Measurements from ENCODE around the gene TBPL2.
"Not testable (repeated sequence)": the region's sequence is repeated elsewhere in the genome, so short reads cannot be mapped to it uniquely, and the experiment has no call there.

TBPL2 gene

GRCh38 chr14:55399852-55400251 lies 40.6 kb downstream of the TBPL2 start:
- DNase-seq = no peak

DNA sequence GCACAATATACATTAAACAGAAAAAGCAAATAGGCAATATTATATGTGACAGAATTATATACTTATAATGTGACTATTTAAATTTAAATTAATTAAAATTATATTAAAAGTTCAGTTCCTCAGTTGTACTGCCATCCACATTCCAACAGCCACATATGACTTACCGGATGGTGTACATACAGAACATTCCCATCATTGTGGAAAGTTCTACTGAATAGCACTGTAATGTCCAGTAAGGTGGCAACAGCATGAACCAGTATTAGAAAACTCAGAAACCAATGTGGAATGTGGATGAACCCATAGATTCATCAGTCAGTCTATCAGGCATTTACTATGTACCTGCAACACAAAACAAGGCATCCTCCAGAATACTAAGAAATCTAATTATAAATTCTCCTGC lies 41.2 kb downstream of the TBPL2 start:
- no peak for DNase-seq

- no peak for DNase-seq
These were observed 41.7 kb downstream of the TBPL2 start for GRCh38 chr14:55398679-55399078.

DNA sequence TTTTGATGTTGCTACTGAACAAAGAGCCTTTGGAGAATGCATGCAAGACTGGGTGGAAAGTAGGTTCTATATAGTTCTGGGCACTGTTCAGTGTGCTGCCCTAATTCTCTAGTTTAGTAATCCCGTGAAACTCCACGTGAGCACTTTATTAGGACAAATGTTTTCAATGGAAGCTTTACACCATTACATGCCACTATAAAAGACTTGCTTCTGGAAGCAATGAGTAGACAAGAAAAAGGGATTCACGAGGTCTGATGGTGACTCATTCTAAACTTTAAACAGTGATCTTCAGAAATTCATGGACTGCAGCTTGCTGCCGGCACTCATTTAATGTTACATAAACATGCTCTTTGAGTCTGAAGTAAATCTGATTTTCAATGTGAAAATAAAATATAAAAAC lies 51.1 kb downstream of the TBPL2 start:
- DNase-seq = no peak

DNA sequence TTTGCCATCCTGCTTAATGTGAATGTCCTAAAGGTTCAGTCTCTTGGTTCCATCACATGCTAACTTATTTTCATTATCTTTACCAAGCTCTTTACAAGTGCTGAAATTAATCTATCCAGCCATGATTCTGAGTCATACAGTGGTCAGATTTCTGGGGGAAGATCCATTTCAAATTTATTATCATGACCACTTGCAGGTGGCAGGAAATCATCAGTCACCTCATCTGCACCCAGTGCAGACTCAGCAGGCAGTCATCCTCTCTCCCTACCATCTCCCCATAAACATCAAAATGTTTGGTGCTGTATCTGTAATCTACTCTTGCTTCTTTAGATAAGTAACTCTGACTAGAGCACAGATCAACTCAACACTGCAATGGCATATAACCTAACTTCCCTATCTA lies 52.3 kb downstream of the TBPL2 start:
- DNase-seq = no peak

DNA sequence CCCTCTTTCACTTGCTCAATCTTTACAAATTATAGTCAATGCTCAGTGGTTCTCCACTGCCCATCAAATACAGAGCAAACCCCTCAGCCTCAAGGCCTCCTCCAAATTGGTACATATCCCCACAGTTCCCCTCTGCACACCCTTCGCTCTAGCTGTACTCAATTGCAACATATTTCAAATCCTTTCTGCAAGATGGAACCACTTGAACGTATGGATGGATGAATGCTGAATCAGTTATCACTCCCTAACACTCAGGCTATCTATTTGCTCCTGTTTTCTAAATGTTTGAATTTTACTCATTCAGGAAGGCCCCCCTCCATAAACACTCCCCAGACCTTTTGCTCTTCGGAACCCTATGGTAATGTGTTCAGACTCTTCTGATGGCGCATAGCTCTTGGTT lies 53.3 kb downstream of the TBPL2 start:
- DNase-seq = no peak

DNA sequence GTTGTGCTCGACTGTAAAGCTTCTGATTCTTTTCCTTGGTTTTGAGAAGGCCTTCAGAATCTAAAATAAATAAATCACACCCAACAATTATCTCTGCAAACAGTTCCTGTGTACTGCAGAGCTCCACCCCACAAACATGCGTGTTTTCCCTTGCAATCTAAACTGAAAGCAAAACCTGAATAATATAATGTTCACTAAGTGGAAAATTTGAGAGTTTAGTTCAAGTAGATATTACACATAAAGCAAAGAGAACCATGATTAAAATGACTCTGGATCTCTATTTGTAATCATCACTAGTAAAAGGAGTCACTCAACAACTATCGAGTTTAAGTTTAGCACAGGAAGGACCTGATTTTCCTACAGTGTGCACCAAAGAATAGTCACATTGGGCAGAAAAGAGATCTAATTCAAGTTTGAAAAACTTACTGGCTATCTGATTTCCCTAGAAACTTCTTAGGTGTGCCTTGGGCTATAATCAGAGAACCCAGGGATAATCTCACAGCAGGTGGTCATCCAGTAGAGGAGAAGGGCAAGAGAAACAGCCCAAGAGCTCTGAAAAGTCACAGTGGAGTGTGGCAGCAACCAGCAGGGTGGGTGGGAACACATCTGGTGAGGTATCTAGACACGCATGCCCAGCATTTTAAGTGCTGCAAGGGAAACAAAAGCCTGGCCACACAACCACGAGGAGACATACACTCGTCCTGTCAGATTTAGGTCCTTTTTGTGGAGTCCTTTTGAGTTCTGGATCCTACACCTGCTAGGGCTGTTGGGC lies 54.2 kb downstream of the TBPL2 start:
- DNase-seq = no peak

- DNase-seq = no peak
These were observed 55.9 kb downstream of the TBPL2 start for GRCh38 chr14:55384536-55384935.

DNA sequence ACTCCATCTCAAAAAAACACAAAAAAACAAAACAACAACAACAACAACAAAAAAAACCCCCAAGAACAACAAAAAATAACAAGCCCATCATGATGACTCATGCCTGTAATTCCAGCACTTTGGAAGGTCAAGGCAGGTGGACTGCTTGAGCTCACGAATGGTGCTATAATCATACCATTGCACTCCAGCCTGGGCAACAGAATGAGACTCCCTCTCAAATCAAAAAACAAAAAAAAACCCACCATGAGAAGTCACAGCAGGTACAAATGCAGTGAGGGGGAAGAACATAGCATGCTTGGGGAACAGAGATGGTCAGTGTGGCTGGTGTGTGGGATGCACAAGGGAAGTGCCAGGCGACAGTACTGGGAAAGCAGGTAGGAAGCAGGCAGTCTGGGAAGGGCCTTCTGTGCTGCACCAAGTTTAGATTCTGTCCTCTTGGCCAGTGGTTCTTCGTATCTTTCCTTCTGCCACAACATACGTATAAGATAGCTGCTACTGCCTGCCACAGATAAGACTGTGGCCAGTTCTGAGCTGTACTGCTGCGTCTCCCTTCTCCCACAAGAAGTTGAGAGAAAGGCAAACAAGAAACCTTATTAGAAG lies 56.8 kb downstream of the TBPL2 start:
- no peak for DNase-seq

GRCh38 chr14:55383056-55383466 lies 57.4 kb downstream of the TBPL2 start:
- DNase-seq = not testable (repeated sequence)

DNA sequence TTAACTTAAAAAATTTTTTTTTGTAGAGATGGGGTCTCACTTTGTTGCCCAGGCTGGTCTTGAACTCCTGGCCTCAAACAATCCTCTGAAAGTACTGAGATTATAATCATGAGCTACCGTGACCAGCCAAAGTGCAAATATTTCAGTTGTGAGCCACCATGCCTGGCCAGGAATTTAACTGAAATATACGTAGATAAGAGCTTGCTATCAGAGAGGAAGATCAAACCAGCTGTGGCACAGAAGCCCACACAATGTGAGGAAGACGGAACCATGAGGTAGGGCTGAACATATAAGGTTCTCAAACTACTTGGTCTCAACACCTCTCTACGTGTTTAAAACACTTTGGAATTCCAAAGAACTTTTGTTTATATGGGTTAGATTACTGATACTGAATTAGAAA lies 57.9 kb downstream of the TBPL2 start:
- DNase-seq = no peak

- no peak for DNase-seq
These were observed 58.9 kb downstream of the TBPL2 start for GRCh38 chr14:55381561-55381960.

DNA sequence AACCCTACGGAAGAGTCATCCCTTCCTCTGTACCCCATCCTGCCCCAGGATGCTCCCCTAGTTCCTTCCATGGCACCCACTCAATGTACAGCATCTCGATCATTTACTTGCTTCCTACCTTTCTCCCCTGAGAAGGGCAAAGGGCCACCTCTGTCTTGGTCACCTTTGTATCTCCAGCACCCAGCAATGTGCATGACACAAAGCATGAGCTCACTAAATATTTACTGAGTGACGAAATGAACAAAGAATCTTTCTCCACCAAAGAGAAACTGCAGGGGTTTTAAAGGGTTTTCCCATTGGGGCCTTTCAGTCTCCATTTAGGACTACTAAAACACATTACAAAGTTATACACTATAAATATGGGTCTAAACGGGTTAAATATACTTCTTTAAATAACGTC lies 59.4 kb downstream of the TBPL2 start:
- no peak for DNase-seq

- no peak for DNase-seq
These were observed 63.2 kb downstream of the TBPL2 start for GRCh38 chr14:55377236-55377635.

GRCh38 chr14:55374771-55375170 lies 65.6 kb downstream of the TBPL2 start:
- DNase-seq = no peak

GRCh38 chr14:55373784-55374705 lies 66.4 kb downstream of the TBPL2 start:
- no peak for DNase-seq

- no peak for DNase-seq
These were observed 67.6 kb downstream of the TBPL2 start for GRCh38 chr14:55372825-55373224.

- DNase-seq = no peak
These were observed 68.0 kb downstream of the TBPL2 start for GRCh38 chr14:55372423-55372822.

DNA sequence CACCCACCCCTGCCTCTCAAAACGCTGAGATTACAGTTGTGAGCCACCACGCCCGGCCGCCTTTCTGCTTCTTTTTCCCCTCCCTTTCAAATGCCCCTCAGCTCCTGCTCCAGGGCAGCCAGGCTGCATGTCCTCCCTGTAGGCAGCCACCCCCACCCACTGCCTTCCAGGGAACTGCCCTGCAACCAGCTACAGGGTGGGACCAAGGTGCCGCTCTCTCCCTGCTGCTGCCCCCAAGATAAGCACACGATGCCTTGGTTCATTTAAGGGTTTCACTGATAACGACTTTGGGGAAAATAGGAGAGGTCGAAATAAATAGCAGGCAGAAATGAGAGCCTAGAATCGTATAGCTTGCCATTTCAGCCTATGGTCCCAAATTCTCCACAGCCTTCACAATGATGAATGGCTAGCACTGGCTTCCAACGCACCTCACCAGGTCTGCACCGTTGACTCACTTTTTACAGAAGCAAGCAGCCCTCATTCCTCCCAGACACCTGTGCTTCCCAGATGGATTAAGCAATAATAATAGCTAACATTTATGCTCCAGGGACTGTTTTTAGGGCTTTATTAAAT lies 69.4 kb downstream of the TBPL2 start:
- DNase-seq = no peak

- no peak for DNase-seq
These were observed 74.1 kb downstream of the TBPL2 start for GRCh38 chr14:55366271-55366670.

Data from NCI-H1694 treated with DMSO at 0.1 percent for 48 hours (cell line).